HG03571 (cell line): Measurements from ENCODE around the gene TEX22.

Experiments used
- ATAC-seq: cut with Tn5 transposase; IDR thresholded peaks from one replicate; pipeline ENCODE4 v1.9.1; 2021; ENCODE audit not compliant: unreplicated experiment

The TEX22 gene

DNA sequence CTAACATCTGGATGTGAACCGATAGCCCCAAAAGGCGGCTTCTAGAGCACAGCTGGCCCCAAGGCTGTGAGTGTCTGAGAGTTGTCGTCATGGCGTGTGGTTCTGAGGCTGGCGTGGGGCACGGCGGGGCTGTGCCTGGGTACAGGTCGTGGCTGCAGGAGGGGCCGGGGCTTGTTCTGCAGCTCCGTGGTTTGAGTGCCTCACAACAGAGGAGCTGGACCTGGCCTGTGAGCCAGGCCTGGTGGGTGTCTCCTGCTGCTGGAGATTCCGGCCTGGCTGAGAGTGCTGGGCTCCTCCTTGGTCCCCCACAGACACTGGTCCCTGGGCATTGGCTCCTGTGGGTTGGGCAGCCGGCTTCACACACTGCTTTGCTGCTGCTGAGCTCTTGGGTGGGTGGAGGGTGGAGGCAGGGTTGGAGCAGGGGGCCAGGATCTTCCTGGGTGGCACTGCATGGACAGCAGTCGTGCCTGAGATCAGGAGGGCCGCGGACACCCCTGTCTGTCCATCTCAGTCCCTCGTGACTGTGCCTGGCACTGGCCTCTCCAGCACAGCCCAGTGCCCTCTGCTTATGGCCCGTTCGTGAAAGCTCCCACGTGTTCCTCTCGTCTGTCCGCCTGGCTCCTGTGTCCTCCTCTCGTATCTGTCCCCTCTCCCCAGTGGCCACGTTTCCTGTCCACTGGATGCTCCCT, 31.8 kb upstream of the TEX22 start:
- ATAC-seq: no peak

DNA sequence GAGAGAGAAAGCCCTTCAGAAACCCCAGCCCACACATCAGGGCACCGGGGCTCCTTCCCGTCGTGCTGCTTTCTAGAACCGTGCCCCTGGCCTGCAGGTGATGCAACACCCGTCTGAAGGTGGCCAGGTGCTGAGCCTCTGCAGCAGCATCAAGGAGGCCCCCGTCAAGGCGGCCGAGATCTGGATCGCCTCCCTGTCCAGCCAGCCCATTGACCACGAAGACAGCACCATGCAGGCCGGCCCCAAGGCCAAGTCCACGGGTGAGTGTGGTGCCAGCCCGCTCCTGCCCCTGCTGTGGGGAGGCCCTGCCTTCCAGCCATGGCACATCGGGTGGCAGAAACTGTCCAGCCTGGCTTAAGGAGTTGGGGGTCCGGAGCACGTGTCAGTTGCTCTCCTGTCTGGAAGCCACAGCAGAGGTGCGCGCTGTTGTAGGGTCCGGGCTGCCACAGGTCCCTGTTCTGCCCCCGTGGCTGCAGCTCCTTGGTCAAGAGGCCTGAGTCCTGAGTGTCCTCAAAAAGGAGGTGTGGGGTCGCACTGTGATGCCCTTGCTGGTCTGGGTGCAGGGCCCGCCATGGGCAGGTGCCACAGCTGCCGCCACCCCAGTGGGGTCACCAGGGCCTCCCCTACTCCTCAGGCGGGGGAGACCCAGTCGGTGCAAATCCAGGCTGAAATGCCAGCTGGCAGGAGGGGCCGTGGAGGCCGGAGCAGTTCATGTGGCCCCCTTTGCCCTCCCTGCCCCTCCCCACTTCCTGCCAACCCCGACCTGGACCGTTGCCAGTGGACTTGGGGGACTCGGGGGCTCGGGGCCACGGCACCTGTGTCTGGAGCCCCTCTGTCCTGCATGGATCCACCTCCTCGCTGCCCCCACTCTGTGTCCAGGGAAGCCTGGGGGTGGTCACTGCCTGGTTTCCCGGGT, 31.0 kb upstream of the TEX22 start:
- no peak for ATAC-seq

GRCh38 chr14:105368032-105368417, 30.3 kb upstream of the TEX22 start:
- no peak for ATAC-seq

GRCh38 chr14:105368426-105368825, 29.9 kb upstream of the TEX22 start:
- no peak for ATAC-seq

- no peak for ATAC-seq
Observed at GRCh38 chr14:105368910-105369652, 29.3 kb upstream of the TEX22 start.

GRCh38 chr14:105369653-105370040, 28.7 kb upstream of the TEX22 start:
- no peak for ATAC-seq

DNA sequence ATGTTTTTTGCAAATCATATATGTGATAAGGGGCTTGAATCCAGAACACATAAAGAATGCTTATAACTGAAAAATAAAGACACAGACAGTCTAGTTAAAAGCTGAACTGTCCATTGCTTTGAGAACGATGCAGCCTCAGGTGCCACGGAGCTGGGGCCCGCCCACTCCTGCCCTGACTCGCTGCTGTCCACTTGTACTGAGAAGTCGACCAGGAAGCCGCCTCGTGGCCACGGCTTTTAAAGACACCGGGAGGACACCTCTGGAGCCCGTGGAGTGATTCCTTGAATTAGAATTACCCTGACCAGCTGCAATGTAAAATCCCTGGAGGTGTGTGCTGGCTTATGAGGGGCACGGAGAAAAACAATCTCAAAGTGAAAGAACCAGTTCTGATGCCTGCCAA, 23.9 kb upstream of the TEX22 start:
- no peak for ATAC-seq

- ATAC-seq: no peak
Observed at GRCh38 chr14:105375635-105376057, 22.7 kb upstream of the TEX22 start.

DNA sequence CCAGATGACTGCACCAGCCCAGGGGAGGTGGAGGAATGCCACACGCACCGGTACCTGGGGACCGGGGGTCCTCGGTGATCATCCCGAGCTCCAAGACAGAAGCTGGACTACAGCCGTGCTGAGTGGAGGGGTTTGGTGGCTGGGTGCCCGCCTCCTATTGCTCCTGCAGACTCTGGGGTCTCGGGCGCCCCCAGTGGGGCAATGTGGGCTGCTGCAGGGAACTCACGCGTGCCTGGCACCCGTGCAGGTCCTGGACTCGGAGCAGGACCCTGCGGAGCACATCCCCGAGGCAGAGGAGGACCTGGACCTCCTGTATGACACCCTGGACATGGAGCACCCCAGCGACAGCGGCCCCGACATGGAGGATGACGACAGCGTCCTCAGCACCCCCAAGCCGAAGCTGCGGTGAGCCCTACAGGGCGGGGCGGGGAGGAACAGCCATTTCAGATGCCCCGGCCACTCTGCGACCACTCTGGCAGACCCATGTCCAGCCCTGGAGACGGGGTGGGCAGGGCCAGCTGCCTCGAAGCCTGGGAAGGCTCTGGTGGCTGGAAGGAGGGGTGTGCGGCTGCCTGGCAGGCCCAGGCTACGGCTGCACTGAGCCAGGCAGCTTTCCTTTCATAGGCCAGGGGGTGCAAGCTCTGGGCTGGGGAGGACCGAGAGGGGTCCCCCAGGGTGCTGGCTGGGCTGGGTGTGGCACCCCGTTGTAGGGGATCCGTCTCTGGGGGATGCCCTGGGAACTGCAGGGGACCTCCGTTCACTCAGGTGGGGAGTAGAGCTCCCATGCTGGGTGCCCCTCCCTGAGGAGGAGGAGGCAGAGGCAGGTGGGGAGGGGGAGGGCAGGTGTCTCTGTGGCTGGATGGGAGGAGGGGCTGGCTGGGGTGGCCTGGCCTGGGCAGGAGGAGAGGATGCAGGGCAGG, 21.6 kb upstream of the TEX22 start:
- ATAC-seq: no peak

GRCh38 chr14:105377555-105378182, 20.7 kb upstream of the TEX22 start:
- ATAC-seq: no peak

DNA sequence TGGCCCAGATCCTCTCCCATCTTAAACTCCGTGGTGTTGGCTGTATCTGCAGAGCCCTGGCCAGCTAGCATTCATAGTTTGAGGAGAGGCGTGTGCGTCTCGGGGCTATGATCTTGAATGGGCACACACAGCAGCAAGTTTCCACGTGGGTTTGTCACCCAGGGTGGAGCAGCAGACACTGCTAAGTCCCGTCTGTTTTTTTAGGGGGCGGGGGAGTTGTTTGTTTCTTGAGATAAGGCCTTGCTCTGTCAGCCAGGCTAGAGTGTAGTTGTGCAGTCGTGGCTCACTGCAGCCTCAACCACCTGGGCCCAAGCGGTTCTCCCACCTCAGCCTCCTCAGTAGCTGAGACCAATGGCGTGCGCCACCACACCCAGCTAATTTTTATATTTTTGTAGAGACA, 20.1 kb upstream of the TEX22 start:
- no peak for ATAC-seq

DNA sequence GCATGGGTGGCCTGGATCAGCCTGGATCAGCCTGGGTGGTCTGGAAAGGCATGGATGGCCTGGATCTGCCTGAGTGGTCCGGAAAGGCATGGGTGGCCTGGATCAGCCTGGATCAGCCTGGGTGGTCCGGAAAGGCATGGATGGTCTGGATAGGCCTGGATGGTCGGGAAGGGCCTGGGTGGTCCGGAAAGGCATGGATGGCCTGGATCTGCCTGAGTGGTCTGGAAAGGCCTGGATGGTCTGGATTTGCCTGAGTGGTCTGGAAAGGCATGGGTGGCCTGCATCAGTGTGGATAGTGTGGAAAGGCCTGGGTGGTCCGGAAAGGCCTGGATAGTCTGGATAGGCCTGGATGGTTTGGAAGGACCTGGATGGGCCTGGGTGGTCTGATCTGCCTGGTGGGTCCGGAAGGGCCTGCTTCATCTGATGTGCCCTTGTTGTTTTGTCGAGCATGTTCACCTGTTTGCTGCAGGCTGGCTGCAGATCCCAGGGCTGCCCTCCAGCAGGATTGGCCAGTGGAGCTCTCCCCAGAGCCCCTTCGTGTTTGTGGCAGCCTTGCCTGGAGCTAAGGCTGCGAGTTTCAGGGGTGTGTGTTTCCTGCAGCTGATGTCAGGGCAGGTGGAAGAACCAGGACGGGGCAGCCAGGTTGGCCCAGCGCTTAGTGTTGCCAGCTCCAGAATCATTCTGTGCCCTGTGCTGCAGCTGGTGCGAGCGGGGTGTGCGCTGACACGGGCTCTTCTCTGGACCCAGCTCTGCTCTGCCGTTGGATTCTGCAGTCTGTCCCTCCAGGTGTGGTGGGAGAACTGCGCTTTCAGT, 19.3 kb upstream of the TEX22 start:
- ATAC-seq: no peak

GRCh38 chr14:105379946-105380345, 18.4 kb upstream of the TEX22 start:
- no peak for ATAC-seq

DNA sequence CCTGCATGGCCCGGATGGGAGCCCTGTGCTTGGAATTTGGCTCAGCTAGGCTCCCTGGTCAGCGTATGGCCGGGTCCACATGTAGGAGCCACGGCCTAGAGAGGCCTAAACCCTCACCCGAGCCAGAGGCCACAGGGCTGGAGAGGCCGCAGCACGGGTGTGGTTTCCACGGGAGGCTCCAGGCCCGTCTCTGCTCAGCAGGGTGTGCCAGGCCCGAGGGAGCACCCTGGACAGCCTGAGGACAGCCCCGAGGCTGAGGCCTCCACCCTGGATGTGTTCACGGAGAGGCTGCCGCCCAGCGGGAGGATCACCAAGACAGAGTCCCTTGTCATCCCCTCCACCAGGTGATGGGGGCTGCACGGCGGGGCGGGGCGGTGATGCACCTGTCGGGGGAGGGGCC, 17.6 kb upstream of the TEX22 start:
- no peak for ATAC-seq

DNA sequence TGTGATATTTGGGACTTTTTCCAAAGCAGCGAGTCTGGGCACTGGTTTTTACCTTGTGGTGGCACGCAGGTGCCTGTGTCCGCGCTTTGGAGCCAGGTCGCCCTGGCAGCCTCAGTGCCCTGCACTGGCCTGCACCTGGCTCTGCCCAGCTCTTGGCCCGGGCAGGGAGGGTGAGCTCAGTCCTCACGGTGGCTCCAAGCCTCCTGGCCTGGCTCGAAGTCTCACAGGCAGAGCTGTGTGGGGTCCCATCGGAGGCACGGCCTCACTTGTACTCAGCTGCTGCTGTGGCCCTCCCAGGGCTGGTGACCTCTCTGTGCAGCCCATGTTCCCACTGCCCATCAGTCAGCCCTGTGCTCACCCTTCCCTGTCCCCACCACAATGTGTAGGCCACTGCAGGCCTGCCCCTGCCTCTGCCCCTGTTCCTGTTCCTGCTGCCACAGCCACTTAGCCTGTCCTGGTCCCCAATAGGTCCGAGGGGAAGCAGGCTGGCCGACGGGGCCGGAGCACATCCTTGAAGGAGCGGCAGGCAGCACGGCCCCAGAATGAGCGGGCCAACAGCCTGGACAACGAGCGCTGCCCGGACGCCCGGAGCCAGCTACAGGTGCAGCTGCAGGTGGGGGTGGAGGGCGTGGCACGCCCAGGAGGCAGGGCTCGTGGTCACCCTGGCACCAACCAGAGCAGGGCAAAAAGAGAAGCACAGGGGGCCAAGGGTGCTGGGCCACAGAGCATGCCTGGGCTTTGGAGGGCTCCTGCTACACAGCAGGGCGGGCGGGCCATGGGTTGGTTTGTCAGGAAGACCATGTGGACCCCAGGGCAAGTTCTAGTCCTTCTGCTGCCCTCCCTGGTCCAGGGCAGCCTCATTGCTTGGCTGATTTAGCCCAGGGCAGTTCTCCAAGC, 16.6 kb upstream of the TEX22 start:
- no peak for ATAC-seq

DNA sequence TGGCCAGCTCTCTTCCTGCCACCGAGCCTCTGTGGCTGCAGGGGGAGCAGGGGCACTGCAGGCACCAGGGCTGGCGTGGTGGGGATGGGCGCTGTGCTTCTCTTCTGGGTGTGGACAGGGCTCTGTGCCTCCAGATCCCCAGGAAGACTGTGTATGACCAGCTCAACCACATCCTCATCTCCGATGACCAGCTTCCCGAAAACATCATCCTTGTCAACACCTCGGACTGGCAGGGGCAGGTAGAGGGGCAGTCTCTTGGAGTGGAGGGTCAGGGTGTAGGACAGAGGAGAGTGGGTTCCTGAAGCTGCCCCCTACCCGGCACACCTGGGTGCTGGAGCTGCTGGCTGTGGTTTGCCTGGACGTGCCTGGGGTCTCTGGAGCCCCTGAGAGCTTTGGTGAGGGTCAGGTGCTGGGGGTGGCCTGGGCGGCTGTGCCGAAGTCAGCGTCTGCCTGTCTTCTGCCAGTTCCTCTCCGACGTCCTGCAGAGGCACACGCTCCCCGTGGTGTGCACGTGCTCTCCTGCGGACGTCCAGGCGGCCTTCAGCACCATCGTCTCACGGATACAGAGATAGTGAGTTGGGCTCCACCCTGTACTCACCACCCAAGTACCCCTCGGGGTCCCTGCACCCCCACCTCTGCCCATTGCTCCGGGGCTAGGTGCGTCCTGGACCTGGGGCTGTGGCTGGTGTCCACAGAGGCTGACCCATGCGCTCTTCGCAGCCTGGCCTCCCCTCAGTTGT, 15.8 kb upstream of the TEX22 start:
- no peak for ATAC-seq

GRCh38 chr14:105383083-105383730, 15.1 kb upstream of the TEX22 start:
- ATAC-seq: no peak
